ENCODE data around the gene NIT2.
"Not testable (repeated sequence)": the region's sequence is repeated elsewhere in the genome, so short reads cannot be mapped to it uniquely, and the experiment has no call there.

The NIT2 gene

GRCh38 chr3:100338911-100339310 is 4.4 kb downstream of the NIT2 start:
- DNase-seq (ENCODE audit: low read depth in 2 of 2) = no peak

GRCh38 chr3:100339786-100340185 is 5.2 kb downstream of the NIT2 start:
- DNase-seq (ENCODE audit: low read depth in 2 of 2) = no peak

DNA sequence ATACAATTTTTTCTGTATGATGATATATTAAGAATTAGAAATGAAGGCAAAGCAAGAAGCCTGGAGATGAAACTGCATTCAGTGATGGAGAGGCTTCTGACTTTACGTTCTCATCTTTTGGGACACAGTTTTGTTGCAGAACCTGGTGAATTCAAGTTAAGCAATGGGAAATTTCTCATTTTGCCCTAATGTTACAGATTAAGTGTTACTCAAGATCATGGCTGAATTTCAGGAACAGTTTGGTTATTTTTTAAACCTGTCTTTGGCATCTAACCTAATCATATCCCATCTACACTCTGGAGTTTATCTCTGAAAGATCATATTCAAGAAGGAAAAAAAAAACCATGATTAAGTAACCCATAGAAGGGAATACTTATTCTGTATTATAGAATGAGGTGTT is 6.0 kb downstream of the NIT2 start:
- no peak for DNase-seq (ENCODE audit: low read depth in 2 of 2)

DNA sequence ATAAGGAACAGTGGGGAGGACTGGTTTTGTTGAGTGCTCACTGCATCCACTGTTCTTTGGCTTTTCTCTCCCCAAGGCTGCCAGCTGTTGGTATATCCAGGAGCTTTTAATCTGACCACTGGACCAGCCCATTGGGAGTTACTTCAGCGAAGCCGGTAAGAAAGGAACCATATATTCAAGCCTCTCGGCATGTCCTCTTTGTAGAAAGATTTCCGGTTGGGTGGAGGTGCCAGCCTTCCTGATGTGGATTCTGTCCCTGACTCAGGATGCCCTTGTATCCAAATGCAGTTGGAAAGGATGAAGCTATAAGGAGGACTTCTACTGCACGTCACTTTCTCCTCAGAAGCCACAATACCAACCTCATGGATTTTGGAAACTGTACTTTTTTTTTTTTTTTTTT is 14.2 kb downstream of the NIT2 start:
- no peak for DNase-seq (ENCODE audit: low read depth in 2 of 2)

- DNase-seq (ENCODE audit: low read depth in 2 of 2) = not testable (repeated sequence)
These were observed 17.2 kb downstream of the NIT2 start for GRCh38 chr3:100351770-100352169.

GRCh38 chr3:100352296-100353231 is 18.0 kb downstream of the NIT2 start:
- DNase-seq (ENCODE audit: low read depth in 2 of 2) = no peak

- DNase-seq (ENCODE audit: low read depth in 2 of 2) = no peak
These were observed 20.3 kb downstream of the NIT2 start for GRCh38 chr3:100354850-100355249.

- no peak for DNase-seq (ENCODE audit: low read depth in 2 of 2)
These were observed 23.9 kb downstream of the NIT2 start for GRCh38 chr3:100358413-100358812.

DNA sequence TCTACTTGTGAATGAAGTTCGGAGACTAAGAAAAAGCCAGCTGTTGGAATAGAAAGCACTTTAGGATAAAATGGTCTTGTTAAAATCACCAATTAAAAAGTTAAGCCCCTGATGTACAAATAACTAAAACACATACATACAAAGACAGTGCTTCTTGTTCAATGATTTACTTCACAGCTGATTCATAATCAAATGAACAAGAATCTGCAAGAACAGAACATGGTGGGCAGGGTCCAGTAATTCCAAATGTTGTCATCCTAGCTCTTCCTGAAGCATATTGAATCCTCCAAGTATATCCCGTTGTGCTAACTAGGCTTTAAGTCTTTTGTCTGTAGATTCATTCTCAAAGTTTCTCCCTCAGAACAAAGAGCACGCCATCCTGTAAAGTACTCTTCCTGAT is 24.5 kb downstream of the NIT2 start:
- no peak for DNase-seq (ENCODE audit: low read depth in 2 of 2)

DNA sequence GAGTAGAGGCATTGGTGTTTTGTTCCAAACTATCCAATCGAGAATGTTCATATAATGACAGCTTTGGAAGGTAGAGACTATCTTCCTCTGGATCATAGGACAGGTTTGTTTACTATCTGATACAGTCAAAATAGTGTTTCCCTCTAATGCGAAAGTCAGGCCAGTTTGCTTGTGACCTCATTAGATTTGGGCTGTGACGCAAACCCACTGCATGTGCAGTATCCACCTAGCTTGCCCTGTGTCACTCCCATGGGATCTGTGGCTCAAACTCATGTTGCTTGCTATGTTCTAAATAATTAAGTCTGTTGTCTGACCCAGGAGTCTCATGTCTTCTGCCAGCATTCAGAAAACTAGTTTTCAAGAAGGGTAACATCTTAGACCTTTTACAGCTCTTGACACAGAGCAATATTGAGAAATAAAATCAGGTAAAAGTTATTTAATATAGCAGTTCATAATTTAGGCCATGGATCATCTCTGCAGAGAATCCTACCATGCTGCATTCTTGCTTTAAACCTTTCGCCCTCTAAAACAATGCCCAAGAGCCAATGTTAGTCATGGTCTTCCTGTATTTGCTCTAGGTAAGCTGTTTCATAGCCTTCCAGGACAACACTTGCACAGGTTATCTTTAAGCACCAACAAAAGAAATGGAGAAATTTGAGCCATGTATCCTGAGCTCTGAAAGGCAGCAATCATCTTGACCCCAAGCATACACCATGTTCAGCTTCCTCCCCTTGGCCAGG is 26.4 kb downstream of the NIT2 start:
- no peak for DNase-seq (ENCODE audit: low read depth in 2 of 2)

DNA sequence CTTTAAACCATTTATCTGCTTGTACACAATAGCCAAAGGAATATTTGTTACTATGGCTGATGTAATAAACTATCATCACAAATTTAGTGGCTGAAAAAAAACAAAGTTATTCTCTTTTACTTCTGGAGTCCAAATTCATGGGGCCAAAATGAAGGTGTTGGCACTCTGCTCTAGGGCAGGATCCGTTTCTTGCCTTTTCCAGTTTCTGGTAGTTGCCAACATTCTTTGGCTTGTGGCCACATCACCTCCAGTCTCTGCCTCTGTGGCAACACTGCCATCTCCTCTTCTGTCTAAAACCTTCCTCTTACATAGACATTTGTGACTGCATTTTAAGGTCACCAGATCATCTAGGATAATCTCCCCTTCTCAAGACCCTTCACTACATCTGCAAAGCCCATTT is 27.3 kb downstream of the NIT2 start:
- DNase-seq (ENCODE audit: low read depth in 2 of 2) = no peak

DNA sequence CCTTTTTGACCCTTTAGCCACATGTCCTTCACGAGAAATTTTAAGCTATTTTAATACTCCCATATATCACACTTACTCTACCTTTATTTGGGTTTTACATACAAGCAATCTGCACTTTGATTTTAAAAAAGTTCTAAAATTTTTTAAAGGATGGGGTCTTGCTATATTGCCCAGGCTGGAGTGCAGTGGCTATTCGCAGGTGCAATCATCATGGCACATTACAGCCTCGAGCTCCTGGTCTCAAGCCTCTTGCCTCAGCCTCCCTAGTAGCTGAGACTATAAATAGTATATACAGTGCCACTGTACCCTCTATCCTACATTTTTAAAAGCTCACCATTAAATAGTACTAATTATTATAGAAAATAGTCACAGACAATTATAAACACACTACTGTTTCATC is 29.9 kb downstream of the NIT2 start:
- no peak for DNase-seq (ENCODE audit: low read depth in 2 of 2)

DNA sequence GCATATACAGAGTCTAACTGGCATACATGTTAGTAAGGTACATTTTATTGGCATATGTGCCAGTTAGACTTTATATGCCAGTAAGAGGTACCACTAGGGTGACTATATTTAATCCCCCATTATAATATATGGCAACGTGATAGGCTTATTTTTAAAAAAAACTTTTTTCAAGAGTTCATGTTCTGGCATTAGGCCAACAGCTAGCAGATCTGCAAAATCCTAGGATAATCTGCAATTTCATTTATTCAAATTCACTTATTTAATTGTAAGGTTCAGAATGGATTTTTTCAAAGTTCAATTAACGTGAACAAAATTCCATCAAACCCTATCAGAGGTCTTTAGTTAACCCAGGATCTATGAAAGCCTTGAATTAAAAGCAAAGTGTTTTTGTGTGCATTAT is 31.9 kb downstream of the NIT2 start:
- no peak for DNase-seq (ENCODE audit: low read depth in 2 of 2)

GRCh38 chr3:100368441-100368840 is 33.9 kb downstream of the NIT2 start:
- DNase-seq (ENCODE audit: low read depth in 2 of 2) = no peak

DNA sequence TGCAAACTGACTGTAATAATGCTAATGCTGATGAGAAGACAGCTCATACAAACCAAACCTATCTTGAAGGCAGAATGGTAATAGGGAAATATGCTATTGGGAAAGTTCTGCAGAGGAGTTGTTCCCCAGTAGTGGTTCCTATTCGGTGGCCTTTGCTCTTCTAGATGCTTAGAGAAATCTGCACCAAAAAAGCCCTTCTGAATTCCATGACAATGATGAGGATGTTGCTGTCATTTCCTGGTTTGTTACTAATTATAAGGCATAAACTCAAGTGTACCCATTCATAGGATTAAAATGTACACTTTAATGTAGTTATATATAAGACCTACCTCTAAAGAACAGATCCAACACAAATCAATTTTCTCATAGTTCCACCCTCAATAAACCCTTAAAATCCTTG is 36.2 kb downstream of the NIT2 start:
- no peak for DNase-seq (ENCODE audit: low read depth in 2 of 2)

GRCh38 chr3:100374521-100374920 is 40.0 kb downstream of the NIT2 start:
- DNase-seq (ENCODE audit: low read depth in 2 of 2) = no peak

DNA sequence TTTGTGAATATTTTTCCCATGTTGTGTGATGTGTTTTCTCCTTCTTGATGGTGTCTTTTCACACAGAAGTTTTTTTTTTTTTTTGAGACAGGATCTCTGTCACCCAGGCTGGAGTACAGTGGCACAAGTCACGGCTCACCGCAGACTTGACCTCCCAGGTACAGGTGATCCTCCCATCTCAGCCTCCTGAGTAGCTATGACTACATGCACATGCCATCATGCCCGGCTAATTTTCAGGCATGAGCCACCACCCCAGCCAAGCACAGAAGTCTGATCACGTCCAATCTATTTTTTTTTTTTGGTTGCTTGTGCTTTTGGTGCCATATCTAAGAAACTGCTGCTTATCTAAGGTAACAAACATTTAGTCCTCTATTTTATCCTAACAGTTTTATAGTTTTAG is 41.7 kb downstream of the NIT2 start:
- DNase-seq (ENCODE audit: low read depth in 2 of 2) = no peak

DNA sequence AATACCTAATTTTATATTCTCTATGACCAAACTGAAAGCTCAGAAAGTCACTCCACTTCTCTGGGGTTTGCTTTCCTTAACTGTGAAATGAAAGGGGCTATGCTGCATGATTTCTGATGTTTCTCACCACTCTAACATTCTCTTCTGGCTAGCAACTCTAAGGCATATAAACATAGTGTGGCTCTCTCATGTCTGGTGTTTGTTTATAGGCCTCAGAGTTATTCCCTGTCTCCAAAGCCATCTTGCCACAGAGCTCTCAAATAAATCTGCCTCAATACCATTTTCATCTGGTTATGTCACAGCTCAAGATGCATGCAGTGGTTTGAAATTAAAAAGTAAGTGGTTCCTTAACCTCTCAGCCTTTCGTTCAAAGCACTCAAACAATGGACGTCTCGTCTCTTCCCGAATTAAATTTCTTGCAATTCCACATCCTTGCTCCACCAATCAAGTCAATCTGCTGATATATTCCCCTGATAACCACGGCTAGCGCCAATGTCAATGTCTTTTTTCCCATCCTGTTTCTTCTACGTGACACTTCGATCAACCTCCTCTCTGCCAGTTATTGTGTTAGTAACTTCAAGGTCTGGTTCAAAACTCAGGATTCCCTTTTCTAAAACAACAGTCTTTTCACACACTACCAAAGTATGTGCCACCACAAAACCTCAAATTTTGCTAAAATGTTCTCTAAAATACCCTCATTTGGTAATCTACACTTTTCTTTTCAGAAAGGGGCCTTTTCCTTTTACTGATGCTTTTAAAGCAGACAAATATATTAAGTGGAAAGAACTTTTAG is 50.4 kb downstream of the NIT2 start:
- DNase-seq (ENCODE audit: low read depth in 2 of 2) = no peak

- no peak for DNase-seq (ENCODE audit: low read depth in 2 of 2)
These were observed 52.0 kb downstream of the NIT2 start for GRCh38 chr3:100386437-100387074.

DNA sequence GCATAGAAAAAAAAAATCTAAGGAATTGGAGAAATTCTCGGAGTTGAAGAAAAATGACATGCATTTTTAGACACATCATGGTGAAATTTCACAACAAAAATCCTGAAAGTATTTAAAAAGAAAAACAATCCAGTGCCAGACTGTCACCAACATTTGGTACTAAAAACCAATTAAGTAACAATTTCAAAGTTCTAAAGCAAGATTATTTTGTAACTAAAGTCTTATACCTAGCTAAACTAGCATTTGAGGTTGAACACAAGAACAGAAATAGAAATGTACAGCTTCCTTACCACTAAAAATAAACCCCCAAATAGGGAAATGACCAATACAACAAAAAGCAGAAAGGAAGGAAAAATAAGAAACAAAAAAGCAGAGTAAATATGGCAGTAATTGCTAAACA is 54.5 kb downstream of the NIT2 start:
- DNase-seq (ENCODE audit: low read depth in 2 of 2) = no peak

- DNase-seq (ENCODE audit: low read depth in 2 of 2) = no peak
These were observed 61.3 kb downstream of the NIT2 start for GRCh38 chr3:100395679-100396431.
